ENCODE measurements around the gene FAM174C.
"Not testable (repeated sequence)": the region's sequence is repeated elsewhere in the genome, so short reads cannot be mapped to it uniquely, and the experiment has no call there.

Gene FAM174C

DNA sequence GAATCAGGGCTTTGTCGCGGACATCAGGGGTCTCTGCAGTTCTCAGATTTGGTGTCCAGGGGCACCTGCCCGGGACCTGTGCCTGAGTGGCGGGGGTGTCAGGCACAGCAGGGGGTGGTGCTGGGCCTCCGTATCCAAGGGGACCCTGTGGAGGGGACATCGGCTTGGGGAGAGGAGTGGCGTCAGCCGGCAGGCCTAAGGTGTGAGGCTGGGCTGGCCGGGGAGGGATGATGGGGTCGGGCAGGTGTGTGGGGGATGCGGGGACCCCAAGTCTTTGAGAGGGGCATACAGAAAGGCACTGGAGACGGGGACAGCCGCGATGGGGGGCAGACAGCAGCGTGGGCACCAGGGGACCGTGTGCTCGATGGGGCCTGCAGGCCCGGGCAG lies 12.9 kb downstream of the FAM174C start:
- DNase-seq, result no peak

DNA sequence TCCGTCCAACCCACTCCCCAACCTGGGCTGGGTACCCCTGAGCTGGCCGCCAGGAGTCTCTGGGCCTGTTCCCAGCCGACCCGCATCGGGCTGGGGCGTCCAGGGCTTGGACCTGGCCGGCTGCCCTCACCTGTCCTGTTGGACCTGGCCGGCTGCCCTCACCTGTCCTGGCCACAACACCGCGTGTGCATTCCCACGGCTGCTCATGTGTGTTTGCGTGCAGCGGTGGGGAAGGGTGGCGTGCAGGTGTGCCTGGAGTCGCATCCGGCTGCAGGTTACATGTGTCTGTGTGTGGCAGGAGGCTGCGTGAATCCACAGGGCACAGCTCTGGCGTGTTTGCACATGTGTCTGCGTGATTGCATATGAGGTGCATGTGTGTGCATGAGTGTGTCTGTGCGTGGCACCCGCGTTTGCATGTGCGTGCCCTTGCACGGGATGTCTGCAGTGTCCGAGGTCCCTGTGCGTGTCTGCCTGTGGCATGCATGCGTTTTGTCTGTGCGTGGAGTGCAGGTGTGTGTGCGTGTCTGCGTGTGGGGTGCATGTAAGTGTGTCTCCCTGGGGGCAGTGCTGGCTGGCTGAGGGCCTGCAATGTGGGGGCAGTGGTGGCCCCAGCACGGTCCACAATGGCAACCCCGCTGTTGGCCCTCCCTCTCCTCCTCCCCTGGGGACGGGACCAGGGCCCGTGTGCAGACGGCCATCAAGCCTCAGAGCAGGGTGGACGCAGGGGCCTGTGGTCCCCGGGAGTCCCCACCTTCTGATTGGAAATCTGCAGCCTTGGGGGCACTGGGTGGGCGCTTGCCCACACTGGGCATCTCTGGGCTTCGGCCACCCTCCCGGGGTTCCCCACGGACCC lies 13.7 kb downstream of the FAM174C start:
- DNase-seq, result no peak

DNA sequence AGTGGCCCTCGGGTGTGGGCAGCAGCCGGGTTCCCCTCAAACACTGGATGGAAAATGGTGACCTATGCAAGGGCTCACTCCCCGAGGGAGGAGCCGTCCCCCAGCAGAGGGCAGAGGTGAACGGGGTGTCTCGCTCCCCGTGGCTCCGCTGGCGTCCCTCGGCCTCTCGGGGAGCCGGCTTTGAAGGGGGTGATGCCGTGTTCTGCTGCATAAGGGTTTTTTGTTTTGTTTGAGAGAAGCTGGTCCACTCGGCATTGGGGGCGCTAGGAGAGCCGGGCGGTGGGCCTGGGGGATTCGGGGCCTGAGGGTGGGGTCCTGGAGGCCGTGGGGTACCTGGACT lies 14.3 kb downstream of the FAM174C start:
- no peak for DNase-seq

DNA sequence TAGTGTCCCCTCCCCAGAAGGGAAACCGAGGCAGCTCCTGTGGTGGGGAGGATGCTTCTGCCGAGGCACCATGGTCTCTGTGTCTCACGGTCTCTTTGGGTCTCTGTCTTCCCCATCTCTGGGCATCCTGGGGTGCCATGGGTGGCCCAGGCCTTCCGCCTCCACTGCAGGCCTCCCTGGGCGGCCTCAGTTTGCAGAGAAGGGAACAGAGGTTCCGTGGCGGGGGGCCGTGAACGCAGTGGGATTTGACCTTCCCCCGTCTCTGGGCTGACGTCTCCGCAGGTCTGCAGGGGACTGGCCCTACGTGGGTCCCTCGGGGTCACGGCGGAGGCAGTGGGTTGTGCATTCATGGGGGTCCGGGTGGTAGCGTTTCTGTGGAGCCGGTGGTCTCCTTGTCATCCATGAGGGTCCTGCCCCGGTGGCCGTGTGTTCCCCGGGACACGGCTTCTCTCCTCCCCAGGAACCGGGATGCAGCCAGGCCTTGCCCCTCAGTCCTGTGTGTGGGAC lies 14.9 kb downstream of the FAM174C start:
- DNase-seq, result no peak

DNA sequence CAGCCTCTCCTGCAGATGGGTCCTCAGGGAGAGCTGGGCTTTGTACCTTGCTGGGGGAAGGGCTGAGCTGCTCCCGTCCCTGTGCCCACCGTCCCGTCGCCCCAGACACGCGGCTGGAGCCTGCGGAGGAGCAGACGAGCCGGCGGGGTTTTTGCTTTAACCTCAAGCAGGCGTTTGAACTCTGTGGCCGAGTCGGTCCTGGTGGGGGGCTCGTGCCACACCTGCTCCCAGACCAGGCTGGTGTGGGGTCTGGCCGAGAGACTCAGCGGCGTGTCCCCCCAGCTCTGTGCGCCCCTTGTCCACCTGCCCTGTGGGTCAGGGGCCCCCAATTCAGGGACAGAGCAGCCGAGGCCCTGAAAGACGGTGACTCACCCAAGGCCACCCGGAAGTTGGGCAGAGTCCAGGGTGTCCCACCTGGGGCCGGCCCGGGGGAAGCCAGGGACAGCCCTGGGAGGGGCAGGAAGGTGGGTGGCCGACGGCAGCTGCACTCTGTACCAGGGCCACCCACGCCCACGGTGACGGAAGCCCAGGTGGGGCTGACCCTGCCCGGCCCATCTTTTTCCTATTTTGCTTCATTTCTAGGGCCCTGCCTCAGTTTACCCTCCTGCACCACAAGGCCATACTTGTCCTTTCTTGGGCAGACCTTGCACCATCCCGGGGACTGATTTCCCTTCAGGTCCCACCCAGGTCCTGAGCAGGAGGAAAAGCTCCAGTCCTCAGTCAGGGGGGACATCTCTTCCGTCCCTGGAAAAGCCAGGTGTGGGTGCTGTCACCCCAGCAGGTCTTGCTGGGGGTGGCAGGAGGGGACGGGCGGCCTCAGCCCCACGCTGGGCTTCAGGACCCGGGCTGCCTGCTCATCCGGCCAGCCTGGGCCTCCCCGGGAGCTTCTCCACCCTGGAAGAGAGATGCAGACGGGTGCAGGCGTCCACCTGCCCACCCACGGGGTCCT lies 15.6 kb downstream of the FAM174C start:
- no peak for DNase-seq

DNA sequence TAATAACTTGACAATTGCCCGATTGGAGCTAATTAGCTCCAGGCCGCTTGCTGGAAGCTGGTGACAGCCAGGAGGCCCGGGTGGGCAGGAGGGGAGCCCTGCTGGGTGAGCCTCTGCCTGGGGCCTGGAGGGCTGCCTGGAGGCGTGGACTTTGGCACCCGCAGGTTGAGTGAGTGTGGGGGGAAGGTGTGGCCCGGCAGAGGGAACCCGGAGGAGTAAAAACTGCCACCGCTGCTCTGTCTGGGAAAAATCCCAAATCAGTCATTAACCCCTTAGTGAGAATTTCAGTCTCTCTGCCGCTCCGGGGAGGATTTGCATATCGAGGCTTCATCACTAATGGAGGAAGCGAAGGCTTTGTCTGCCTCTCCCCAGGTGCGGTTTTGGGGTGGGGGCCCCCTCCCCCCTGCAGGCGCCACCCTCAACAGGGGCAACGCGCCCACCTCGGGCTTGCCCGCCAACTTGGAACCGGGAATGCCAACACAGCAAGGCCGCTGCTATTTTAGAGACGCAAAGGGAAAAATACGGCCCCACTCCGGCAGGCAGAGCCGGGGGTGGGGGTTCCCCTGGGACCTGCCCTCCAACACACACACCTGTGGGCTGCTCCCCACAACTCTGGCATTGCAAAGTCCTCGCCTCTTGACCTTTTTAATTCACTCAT lies 16.6 kb downstream of the FAM174C start:
- no peak for DNase-seq

DNA sequence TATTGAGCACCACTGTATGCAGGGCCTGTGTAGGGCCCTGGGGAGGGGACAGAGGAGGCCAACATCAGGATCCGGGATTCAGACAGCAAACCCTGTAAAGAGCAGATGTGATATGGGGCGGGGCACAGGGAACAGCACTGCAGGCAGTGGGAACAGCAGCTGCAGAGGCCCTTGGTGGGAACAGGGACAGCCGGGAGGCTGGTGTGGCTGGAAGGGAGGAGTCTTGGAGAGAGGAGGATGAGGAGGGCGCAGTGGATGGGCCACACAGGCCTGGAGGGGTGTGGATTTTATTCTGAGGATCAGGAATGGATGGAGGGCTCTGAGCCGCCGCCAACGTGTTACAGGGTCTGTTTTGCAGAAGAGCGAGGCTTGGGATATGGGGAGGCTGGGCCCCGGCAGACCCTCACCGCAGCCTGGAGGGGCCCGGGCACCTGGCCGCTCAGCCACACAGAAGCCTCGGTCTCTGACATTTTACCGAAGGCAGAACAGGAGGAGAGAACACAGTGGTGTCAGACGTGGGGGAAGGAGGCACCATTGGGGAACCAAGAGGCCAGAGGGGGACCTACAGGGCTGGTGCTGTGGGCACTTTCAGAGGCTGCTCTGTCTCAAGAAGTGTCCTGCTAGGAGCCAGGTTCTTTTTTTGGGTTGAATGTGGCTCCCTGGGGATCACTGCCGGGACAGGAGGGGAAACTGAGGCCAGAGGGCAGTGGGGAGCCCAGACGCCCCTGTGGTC lies 17.3 kb downstream of the FAM174C start:
- no peak for DNase-seq

DNA sequence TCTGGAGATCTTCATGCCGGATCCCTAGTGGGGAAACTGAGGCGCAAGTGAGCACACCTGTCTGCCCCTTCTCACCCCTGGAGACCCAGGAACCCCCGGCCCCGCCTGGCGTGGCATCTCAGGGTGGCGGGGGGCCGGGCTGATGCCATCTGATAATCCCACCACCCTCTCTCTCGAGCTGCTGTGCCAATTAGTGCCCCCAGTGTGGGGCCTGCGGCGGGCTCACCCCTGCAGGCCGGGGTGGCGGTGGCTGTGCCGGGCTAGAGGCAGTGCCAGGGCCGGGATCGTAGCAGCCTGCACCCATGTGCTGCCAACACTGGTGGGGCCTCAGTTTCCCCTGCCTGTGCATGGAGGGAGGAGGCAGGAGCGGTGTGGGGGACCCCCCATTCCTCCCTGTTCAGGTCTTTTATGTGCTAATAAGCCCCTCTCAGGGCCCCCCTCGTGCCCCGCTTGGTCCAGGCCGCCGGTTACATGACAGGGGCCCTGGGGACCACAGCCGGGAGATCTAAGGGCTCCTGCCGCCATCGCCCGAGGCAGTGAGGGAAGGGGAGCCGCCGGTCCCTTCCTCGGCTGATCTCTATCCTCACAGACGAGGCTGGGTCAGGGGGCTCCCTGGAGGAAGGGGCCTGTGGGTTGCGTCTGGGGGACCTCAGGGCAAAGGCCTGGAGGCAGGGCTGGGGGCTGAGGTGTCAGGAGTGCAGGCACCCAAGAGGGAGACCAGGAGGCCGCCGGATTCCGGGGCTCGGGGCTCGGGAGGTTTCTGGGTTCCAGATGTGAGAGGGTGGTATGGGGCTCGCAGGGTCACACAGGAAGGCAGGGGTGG lies 18.7 kb downstream of the FAM174C start:
- DNase-seq, result no peak

DNA sequence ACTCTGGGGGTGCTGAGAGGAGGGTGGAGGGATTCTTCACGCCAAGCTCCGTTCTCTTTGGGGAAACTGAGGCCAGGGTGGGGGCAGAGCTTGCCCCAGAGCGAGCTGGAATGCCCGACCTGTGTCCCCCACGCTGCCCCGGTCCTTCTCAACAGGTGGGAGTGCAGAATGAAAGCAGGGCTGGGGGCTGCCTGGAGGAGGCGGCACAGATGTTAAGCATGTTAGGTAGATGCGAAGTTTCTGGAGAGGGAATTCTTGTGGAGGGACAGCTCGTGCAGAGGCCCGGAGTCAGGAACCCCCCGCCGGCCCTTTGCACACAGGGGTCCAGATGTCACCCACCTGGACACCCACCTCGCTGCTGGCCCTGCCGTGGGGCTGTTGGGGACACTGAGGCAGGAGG lies 19.4 kb downstream of the FAM174C start:
- DNase-seq, result no peak

DNA sequence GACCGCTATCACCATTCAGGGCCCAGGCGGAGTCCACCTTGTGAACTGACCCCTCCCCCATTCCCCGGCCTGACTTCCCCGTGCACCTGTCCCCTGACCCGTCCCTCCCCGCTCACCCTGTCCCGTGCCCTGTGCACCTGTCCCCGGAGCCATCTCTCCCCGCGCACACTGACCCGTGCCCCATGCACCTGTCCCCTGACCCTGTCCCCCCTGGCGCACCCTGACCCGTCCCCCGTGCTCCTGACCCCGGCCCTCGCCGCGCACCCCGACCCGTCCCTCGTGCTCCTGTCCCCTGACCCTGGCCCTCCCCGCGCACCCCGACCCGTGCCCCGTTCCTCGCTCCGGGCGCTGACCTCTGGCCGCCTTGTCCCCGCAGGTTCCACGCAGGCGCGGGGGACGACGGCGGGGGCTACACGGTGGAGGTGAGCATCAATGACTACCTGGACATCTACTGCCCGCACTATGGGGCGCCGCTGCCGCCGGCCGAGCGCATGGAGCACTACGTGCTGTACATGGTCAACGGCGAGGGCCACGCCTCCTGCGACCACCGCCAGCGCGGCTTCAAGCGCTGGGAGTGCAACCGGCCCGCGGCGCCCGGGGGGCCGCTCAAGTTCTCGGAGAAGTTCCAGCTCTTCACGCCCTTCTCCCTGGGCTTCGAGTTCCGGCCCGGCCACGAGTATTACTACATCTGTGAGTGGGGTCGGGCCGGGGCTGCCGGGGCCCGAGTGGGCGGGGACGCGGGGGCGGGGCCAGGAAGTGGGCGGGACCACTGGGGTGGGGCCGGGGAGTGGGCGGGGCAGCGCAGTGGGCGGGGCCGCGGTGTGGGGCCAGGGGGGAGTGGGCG lies 20.1 kb downstream of the FAM174C start:
- no peak for DNase-seq

DNA sequence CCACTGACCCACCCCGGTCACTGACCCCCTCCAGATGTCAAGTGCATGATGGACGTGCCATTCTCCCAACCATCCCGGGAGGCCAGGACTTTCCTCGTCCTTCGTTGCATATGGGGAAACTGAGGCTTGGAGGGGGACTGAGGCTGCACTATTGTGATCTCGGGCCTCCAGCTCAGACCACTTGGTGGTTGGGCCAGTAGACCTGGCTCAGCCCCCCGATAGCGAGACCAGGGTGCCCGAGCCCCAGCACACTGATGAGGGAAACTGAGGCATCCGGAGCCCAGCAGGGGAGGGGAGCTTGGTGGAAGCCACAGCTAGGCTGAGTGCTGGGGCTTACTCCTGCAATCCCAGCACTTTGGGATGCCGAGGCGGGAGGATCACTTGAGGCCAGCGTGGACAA lies 20.7 kb downstream of the FAM174C start:
- no peak for DNase-seq

DNA sequence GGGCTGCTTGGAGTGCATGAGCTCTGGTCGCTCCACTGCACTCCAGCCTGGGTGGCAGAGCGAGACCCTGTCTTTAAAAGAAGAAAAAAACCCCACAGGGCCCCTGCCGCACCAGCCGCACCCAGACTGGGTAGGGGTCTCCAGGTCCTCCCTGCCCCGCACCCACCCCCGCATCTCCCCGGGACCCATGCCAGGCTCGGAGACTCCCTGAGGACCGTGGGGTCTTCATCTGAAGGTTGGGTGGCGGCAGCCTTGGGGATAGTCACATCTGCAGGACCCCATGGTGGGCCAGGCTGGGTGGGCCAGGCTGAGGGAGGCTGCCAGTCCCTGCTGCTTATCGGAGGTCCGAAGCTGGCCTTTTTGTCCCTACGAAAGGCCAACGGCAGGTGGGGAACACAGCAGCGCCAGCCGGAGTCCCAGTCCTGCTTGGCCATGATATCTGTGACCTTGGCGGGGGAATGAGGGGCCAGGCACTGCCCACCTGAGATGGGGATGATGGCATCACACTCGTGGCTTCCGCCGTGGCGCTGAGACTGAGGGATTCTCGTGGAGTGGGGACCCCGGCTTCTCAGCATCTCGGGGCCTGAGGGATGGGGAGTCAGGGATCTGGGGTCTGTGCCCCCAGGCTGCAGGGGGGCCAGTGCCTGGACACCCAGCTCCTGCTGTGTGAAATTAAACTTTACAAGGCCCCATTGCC lies 21.4 kb downstream of the FAM174C start:
- DNase-seq, result no peak

DNA sequence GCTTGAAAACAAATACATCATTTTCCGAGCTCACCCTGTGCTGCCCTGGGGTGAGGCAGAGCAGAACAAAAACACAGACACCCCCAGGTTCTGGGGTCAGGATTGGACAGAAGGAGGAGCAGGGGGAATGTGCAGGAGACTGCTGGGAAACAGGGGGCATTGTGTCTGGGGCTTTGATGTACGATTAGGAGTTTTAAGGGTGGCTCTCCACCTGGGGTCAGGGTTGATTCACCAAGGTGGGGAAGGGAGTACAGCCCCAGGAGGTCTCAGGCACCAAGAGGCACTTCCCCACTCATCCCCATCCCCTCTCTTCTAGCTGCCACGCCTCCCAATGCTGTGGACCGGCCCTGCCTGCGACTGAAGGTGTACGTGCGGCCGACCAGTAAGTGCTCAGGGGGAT lies 22.9 kb downstream of the FAM174C start:
- DNase-seq, result no peak

DNA sequence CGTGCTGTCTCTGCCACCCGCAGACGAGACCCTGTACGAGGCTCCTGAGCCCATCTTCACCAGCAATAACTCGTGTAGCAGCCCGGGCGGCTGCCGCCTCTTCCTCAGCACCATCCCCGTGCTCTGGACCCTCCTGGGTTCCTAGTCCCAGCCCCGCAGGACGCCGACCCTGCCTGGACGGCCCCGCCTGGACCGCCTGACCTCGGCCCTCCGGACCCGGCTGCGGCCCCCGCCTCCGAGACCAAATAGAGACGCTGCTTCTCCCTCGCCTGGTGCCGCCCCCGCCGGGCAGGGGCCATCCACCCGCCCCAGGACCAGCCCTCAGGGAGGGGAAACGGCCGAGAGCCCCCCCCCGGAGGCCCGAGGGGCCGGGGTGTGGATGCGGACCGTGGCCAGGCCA lies 24.5 kb downstream of the FAM174C start:
- no peak for DNase-seq

DNA sequence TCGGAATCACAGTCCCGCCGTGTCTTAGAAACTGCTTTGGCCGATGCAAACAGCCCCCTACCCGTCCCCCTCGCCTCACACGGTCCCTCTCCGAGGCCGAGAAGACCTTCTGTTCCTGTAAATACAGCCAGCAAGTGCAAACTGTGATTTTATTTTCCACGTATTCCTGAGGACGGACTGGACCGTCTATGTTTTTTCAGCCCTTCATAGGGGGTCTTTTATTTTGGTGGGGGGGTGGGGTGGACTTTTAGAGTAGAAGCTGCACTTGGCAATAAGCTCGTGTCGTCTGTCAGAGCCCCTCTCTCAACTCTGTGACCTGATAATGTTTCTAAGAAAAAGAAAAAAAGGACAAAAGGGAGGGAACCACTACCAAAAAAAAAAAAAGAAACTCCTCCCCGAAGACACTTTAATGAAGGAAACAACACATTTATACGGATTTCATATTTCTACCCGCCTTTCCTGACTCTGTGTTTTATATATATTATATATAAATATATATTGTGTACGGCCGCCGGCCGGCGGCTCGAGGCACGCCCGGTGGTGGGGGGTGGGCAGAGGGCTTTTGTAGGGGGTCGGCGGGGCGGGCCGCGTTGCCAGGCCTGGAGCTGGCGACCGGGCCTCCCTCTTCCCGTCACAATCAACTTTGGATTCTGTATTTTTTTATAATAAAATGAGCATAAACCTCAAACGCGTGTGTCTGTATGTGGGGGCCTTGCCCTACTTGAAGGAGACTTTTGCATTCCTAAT lies 25.6 kb downstream of the FAM174C start:
- no peak for DNase-seq

DNA sequence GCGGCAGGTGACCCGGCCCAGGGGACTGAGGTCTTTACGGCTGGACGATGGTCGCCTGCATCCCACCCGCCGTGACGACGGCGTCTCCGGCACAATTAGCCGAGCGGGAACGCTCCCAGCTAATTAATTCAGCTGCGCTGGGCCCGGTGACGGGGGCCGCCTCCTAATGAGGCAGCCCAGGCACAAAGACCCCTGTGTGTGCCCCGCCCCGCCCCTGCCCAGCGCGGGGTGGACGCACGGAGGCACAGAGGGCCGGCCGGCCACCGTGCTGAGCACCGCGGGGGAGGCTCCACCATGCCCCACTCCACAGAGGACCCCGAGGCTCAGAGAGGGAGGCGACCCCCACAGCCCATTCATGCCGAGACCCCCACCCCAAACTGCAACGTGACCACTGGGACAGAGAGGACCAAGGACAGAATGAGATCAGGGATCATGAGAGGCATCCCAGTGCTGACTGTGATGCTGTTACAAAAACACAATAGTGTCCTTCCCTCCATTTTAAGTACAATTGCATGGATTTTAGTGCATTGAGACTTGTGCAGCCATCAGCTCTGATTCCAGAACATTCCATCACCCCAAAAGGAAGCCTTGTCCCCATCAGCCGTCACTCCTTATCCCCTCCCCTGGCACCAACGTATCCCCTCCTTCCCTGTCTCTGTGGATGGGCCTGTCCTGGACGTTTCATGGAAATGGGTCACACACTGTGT lies 27.4 kb downstream of the FAM174C start:
- no peak for DNase-seq

DNA sequence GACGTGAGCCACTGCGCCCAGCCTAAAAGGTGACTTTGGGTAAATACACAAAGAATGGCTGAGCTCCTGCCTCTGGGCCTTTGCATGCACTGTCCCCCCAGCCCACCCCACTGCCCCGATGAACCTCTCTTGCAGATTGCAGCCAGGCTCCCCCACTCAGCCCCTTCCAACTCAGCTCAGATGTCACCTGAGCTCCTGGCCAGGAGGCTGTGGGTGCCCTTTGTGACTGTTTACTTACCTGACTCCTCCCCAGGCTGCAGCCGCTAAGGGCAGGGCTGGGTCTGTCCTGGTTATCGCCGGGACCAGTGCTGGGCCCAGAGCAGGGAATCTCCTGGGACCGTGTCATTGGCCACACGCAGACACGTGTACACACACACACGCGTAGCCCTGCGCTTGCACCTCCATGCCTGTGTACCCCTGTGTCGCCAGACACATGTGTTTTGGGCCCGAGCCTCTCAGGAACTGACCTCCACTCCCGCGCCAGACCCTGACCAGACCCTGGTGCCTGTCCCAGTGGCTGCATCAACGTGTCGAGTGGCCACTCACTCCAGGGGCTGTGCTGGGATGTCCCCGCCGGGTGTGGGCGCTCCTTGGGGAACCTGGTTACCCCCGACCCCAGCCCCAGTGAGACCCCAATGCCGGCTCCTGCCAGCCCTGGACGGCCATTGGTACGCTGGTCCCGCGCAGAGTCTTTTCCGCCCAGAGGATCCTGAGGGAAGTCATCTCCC lies 29.0 kb downstream of the FAM174C start:
- no peak for DNase-seq

DNA sequence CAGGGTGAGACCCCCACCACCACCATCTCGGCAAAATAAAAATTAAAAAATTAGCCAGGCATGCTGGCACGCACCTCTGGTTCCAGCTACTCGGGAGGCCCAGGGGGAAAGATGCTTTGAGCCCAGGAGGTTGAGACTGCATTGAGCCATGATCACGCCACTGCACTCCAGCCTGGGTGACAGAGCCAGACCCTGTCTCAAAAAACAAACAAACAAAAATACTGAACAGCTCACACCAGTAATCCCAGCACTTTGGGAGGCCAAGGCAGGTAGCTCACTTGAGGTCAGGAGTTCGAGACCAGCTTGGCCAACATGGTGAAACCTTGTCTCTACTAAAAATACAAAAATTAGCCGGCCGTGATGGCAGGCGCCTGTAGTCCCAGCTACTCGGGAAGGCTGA lies 30.0 kb downstream of the FAM174C start:
- DNase-seq, result not testable (repeated sequence)
